HUES6 (cell line): ENCODE data around the gene DYRK1B.

Source experiments
- H3K27ac ChIP-seq: 2 replicates; pipeline ENCODE4 v1.7.0; 2013; ENCODE audit warnings: low read depth, mild to moderate bottlenecking, low read length, inconsistent platforms
- H3K27me3 ChIP-seq: 2 replicates; pipeline ENCODE4 v1.6.1; 2013; ENCODE audit warnings: low read length; ENCODE audit not compliant: control insufficient read depth, insufficient read depth
- H3K36me3 ChIP-seq: 2 replicates; pipeline ENCODE4 v1.6.1; 2013; ENCODE audit warnings: low read length; ENCODE audit not compliant: control insufficient read depth, insufficient read depth
- H3K4me1 ChIP-seq: 2 replicates; pipeline ENCODE4 v1.6.1; 2013; ENCODE audit warnings: low read length; ENCODE audit not compliant: control insufficient read depth, insufficient read depth
- H3K4me3 ChIP-seq: 2 replicates; pipeline ENCODE4 v1.5.1; 2013; ENCODE audit warnings: low read depth, low read length
- H3K9ac ChIP-seq: one replicate; pipeline ENCODE4 v1.6.1; 2013; ENCODE audit warnings: mild to moderate bottlenecking, low read length
- H3K9me3 ChIP-seq: 2 replicates; pipeline ENCODE4 v1.6.1; 2013; ENCODE audit warnings: low read depth, low read length; ENCODE audit not compliant: control insufficient read depth, insufficient read depth

DYRK1B gene

GRCh38 chr19:39874404-39874803, 40.4 kb upstream of the DYRK1B start:
- Histone ChIP-seq H3K9me3 (no peaks in the 10 kb centered on the region), H3K27me3 (0 out of 2 replicates have a peak, but pooled peaks cover 3% of the 10 kb centered on the region), H3K27ac (no peak overlapping the region), H3K4me1 (peaks cover 9% of the 10 kb centered on the region), H3K4me3 (no peak overlapping the region), H3K9ac (no peak overlapping the region), H3K36me3 (no peaks in the 10 kb centered on the region)

- H3K4me1 ChIP-seq: peaks cover 9% of the 10 kb centered on the region
- no peak overlapping the region for H3K27ac ChIP-seq
- H3K9me3 ChIP-seq: no peaks in the 10 kb centered on the region
- H3K36me3 ChIP-seq: no peaks in the 10 kb centered on the region
- no peak overlapping the region for H3K4me3 ChIP-seq
- H3K27me3 ChIP-seq: 0 out of 2 replicates have a peak, but pooled peaks cover 3% of the 10 kb centered on the region
- no peak overlapping the region for H3K9ac ChIP-seq
These were observed 39.4 kb upstream of the DYRK1B start for GRCh38 chr19:39873385-39873784.

GRCh38 chr19:39871886-39872866, 38.2 kb upstream of the DYRK1B start:
- no peaks in the 10 kb centered on the region for H3K9me3 ChIP-seq
- no peaks in the 10 kb centered on the region for H3K36me3 ChIP-seq
- H3K9ac ChIP-seq: no peak overlapping the region
- H3K27me3 ChIP-seq: 0 out of 2 replicates have a peak, but pooled peaks cover 3% of the 10 kb centered on the region
- no peak overlapping the region for H3K4me3 ChIP-seq
- no peak overlapping the region for H3K27ac ChIP-seq
- H3K4me1 ChIP-seq: peaks cover 9% of the 10 kb centered on the region

GRCh38 chr19:39871362-39871761, 37.4 kb upstream of the DYRK1B start:
- Histone ChIP-seq H3K27ac (no peak overlapping the region), H3K9ac (no peak overlapping the region), H3K4me1 (peaks cover 9% of the 10 kb centered on the region), H3K27me3 (0 out of 2 replicates have a peak, but pooled peaks cover 3% of the 10 kb centered on the region), H3K36me3 (no peaks in the 10 kb centered on the region), H3K4me3 (no peak overlapping the region), H3K9me3 (no peaks in the 10 kb centered on the region)

- no peaks in the 10 kb centered on the region for H3K9me3 ChIP-seq
- peak overlapping the region; percentile 34; the same call in 1 of the 2 replicates for H3K4me3 ChIP-seq
- no peak overlapping the region for H3K27ac ChIP-seq
- peaks cover 9% of the 10 kb centered on the region for H3K4me1 ChIP-seq
- H3K36me3 ChIP-seq: no peaks in the 10 kb centered on the region
- no peak overlapping the region for H3K9ac ChIP-seq
- H3K27me3 ChIP-seq: 0 out of 2 replicates have a peak, but pooled peaks cover 3% of the 10 kb centered on the region
These were observed 36.4 kb upstream of the DYRK1B start for GRCh38 chr19:39870171-39870971.

- H3K4me1 ChIP-seq: peaks cover 9% of the 10 kb centered on the region
- no peaks in the 10 kb centered on the region for H3K36me3 ChIP-seq
- no peak overlapping the region for H3K27ac ChIP-seq
- no peaks in the 10 kb centered on the region for H3K9me3 ChIP-seq
- peaks cover 7% of the 10 kb centered on the region; the same call in 1 of the 2 replicates for H3K27me3 ChIP-seq
- no peak overlapping the region for H3K4me3 ChIP-seq
- H3K9ac ChIP-seq: no peak overlapping the region
These were observed 34.0 kb upstream of the DYRK1B start for GRCh38 chr19:39867952-39868351.

- Histone ChIP-seq H3K9ac (no peak overlapping the region), H3K27ac (no peak overlapping the region), H3K4me3 (no peak overlapping the region), H3K4me1 (peaks cover 9% of the 10 kb centered on the region), H3K36me3 (no peaks in the 10 kb centered on the region), H3K27me3 (peaks cover 7% of the 10 kb centered on the region; the same call in 1 of the 2 replicates), H3K9me3 (no peaks in the 10 kb centered on the region)
These were observed 33.2 kb upstream of the DYRK1B start for GRCh38 chr19:39867133-39867532.

GRCh38 chr19:39865953-39866352, 32.0 kb upstream of the DYRK1B start:
- Histone ChIP-seq H3K27ac (no peak overlapping the region), H3K4me1 (peaks cover 9% of the 10 kb centered on the region), H3K36me3 (no peaks in the 10 kb centered on the region), H3K9ac (no peak overlapping the region), H3K9me3 (no peaks in the 10 kb centered on the region), H3K4me3 (no peak overlapping the region), H3K27me3 (peaks cover 7% of the 10 kb centered on the region; the same call in 1 of the 2 replicates)

GRCh38 chr19:39865186-39865585, 31.2 kb upstream of the DYRK1B start:
- no peak overlapping the region for H3K4me3 ChIP-seq
- no peak overlapping the region for H3K27ac ChIP-seq
- peaks cover 6% of the 10 kb centered on the region for H3K4me1 ChIP-seq
- no peaks in the 10 kb centered on the region for H3K9me3 ChIP-seq
- peaks cover 7% of the 10 kb centered on the region; the same call in 1 of the 2 replicates for H3K27me3 ChIP-seq
- no peaks in the 10 kb centered on the region for H3K36me3 ChIP-seq
- no peak overlapping the region for H3K9ac ChIP-seq

GRCh38 chr19:39864118-39864517, 30.2 kb upstream of the DYRK1B start:
- H3K9ac ChIP-seq: no peak overlapping the region
- peaks cover 5% of the 10 kb centered on the region; the same call in 1 of the 2 replicates for H3K27me3 ChIP-seq
- H3K4me3 ChIP-seq: no peak overlapping the region
- no peaks in the 10 kb centered on the region for H3K36me3 ChIP-seq
- H3K9me3 ChIP-seq: no peaks in the 10 kb centered on the region
- no peak overlapping the region for H3K27ac ChIP-seq
- H3K4me1 ChIP-seq: no peaks in the 10 kb centered on the region
